Dermis blood vessel endothelial cell (primary cell): ENCODE data around the gene NT5C1A. TPM values are rescaled to one million over a fixed set of nuclear protein-coding genes. Genes with fewer than 3 reads are reported as not detected.

Experiments used
- DNase-seq: peaks from one replicate; pipeline ENCODE4 v3.0.0; 2010
- total RNA-seq: library from RNA; depleted of rRNA; stranded (reverse); fragments of >200 nt; gene quantifications from 2 replicates; pipeline ENCODE4 v1.2.3, GENCODE V29; 2014

The NT5C1A gene
- total RNA-seq, 1 donor from 2014 or later, result not detected

DNA sequence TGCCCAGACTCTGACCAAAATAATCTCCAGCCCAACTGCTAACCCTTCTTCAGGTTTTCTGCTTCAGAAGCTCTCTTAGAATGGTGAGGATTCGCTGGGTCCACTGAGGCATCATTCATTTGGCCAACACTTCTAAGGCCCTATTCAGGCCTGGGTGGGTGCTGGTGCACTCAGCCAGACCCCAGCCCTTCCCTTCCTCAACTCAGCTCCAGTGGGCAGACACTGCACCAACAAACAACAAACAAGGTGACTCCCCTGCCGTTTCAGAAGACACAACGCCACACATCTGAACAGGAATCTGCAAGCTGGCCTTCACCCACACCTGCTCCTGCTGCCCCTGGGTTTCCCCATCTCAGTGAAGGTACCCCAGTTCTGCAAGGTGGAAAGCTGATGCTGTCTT is 38.5 kb downstream of the NT5C1A start:
- no peak for DNase-seq

- peak; percentile 43 for DNase-seq
These were observed 39.1 kb downstream of the NT5C1A start for GRCh38 chr1:39632682-39633417.

DNA sequence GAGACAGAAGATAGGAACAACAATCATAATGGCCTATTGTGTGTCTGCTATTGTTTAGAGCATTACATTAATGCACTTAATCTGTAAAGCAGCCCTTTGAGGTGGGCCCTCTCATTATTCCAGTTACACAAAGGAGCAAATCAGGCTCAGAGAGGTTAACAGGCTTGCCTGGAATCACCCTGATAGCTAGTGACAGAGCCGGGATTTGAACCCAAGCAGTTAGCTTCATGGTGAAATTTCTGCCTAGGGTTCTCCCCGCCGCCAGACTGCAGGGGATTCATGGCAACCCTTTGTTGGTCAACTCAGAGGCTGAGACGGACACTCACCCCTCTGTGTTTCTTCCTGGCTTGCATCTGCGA is 39.6 kb downstream of the NT5C1A start:
- DNase-seq, result no peak

DNA sequence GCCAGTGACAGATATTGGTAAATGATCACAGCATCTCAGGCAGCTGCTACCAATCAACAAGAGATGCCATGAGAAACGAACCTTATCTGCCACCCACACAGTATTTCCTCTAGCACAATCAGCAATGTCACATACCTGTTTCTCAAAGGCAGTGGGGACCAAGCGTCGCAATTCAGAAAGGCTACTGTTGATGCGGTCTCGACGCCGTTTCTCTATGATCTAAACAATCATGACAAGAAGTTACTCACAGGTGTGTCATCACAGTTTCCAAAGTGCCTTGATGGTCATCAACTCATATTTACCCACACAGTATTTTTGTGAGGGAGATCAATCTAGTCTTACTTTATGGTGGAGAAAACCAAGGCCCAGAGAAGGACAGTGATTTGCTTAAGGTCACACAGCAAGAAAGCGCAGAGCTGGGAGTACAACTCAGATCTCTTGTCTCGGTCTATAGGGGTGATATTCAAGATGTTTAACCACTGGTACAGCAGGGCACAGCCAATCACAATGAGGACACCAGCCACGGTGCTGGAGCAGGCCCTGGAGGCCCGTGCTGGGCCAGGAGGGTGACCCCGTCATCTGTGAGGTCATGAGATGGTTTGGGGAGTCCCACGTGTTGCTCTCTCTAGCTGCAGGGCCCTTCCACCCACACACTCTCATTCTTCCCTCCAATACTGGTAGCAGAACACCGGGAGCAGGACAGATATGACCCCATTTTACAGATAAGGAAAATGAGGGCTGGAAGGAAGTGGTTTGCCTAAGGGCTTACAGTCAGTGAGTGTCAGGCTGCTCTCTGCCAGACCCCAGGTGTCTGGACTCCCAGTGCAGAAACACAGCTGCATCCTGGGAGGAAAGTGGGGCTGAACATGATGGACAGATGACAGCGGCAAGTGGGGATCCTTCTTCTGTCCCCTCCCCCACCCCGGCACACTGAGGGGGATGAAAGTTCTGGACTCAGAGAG is 40.3 kb downstream of the NT5C1A start:
- no peak for DNase-seq

DNA sequence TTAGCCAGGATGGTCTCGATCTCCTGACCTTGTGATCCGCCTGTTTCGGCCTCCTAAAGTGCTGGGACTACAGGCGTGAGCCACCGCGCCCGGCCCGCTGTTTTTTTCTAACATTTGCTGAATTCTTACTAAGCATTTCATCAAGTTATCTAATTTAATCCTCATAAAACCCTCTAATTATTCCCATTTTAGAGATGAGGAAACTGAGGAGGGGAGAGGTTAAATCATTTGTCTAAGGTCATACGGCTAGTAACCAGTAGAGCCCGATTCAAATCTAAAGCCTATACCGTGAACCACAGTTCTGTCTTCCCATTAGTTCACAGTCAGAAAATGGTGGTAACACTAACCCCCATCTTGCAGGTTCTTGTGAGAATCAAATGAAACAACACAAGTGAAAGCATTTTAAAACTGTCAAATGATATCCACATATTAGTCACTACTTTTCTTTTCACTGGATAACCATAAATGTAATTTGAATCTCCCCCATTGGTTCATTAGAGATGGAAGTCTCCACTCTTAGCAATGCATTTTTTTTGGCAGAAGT is 43.0 kb downstream of the NT5C1A start:
- no peak for DNase-seq

- DNase-seq, result no peak
These were observed 45.3 kb downstream of the NT5C1A start for GRCh38 chr1:39626646-39627045.

DNA sequence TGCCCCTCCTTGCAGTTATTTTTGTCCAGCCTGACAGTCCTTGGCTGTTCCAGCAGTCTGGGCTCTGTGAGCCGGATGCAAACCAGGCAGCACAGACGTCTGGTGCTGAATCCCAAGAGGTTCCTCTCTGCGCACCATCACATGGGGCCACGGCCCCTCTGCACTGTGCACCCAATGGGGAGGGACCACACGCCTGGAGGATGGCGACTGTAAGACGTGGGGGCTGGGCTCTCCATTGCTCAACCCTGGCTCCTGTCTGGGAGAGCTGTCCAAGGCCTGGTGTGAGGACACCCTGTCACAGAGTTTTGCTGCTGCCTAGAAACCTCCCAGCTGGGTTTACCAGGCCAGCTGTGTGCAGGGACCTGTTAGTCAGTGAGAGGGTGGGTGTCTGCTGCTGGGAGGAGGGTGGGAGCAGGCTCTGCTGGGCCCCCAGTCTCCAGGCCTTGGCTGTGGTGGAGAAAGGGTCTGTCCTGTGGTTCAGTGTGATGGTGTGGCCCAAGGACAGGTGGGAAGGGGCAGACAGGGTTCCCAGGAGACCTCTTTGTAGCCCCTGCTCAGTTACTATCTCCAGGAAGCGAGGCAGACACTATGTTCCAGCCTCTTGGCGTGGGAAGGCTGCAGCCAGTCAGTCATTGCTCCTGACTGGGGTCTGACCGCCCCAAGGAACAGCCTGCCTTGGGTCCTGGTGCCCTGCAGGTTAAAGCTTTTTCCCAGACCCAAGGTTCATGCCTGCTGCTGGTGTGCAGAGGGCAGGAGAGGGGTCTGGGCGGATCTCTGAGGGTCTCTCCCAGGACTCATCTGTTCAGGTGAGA is 46.2 kb downstream of the NT5C1A start:
- DNase-seq, result no peak

GRCh38 chr1:39625009-39625408 is 46.9 kb downstream of the NT5C1A start:
- DNase-seq, result no peak

GRCh38 chr1:39623053-39623452 is 48.9 kb downstream of the NT5C1A start:
- no peak for DNase-seq

GRCh38 chr1:39622427-39622826 is 49.5 kb downstream of the NT5C1A start:
- no peak for DNase-seq

DNA sequence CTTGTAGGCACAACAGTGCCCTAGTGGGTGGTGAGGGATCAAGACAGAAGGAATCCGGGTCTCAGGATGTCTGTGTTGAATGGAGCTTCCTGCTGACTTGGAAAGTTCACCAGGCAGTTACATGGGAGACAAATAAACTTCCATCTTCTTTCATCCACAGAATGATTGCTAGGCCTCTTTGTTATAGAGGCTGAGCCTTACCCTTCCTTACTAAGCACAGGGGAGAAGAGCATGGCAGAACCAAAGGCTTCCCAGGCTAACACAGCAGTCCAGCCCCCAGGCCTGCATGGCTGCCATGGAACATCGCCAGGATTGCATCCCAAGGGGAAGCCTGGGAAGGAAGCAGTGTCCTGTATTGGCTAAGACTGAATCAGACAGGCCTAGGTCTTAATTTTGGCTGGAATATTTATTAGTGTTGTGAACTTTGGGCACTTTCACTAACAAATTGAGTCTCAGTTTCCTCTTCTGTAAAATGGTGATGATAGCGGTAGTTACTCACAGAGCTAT is 51.2 kb downstream of the NT5C1A start:
- DNase-seq, result peak; percentile 43

- DNase-seq, result no peak
These were observed 54.3 kb downstream of the NT5C1A start for GRCh38 chr1:39617488-39618049.

DNA sequence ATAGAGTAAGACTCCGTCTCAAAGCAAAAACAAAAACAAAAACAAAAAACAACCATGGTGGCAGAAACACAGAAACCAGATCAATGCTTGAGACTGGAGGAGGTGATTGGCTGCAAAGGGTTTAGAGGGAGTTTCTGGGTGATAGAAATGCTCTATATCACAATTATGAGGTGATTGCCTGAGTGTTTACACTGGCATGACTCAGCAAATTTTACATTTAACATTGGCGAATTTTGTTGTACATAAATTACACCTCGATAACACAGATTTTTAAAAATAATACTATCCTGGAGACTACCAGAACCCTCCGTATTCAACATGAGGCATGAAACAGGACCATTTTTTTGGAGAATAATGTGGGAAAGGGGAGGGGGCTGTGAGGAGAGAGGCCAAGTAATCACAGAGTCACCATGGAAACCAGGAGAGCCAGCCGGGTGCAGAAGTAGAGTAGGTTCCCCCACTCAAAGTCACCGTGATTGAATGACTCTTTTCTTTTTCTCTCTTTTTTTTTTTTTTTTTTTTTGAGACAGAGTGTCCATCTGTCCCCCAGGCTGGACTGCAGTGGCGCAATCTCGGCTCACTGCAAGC is 56.7 kb downstream of the NT5C1A start:
- DNase-seq, result no peak

DNA sequence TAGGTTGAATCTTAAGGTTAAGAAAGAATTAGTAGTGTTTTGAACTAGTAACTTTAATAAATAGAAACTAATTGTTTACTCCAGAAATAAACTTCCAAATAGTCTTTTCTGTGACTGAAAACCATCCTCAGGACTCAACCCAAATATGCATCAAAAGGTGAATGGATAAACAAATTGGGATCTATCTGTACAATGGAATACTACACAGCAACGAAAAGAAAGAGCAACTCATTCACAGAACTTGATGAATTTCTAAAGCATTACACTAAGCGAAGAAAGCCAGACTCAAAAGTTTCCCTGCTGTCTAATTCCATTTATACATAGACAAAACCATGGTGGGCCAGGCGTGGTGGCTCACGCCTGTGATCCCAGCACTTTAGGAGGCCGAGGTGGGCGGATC is 57.4 kb downstream of the NT5C1A start:
- DNase-seq, result no peak

- no peak for DNase-seq
These were observed 58.7 kb downstream of the NT5C1A start for GRCh38 chr1:39613250-39613649.

GRCh38 chr1:39609618-39610331 is 62.1 kb downstream of the NT5C1A start:
- peak; percentile 61 for DNase-seq

Other genes with a start within 250 kb of the NT5C1A start
- gene BMP8A, start 180.5 kb downstream of the NT5C1A start, total RNA-seq, result 0.14 and 0.17 TPM in 2 replicates
- 152 and 323 TPM in 2 replicates for gene PABPC4, start 95.3 kb downstream of the NT5C1A start, total RNA-seq
- gene HEYL, start 32.5 kb downstream of the NT5C1A start, total RNA-seq, result under 0.01 and 0.14 TPM in 2 replicates
- under 0.01 TPM in 1 of 2 replicates, not detected in the other for gene HPCAL4, start 19.3 kb upstream of the NT5C1A start, total RNA-seq
- gene PPIE, start 66.8 kb upstream of the NT5C1A start, total RNA-seq, result 37.4 and 41.7 TPM in 2 replicates
- gene OXCT2, start 99.2 kb upstream of the NT5C1A start, total RNA-seq, result 2.9 and 7.0 TPM in 2 replicates
- 0.17 and 0.47 TPM in 2 replicates for gene BMP8B, start 116.8 kb upstream of the NT5C1A start, total RNA-seq
- 17.3 and 19.4 TPM in 2 replicates for gene TRIT1, start 211.4 kb upstream of the NT5C1A start, total RNA-seq
- 0.17 and 0.28 TPM in 2 replicates for gene MYCL, start 229.8 kb upstream of the NT5C1A start, total RNA-seq